HL-60/S4 (cell line): ENCODE data around the gene IVNS1ABP.

Experiments
- in situ Hi-C: fragments of 300-500 bp; cut with MboI; formaldehyde crosslinking; loops from 2 replicates; pipeline ENCODE4 v1.14.3; 2022; ENCODE audit warnings: low sequenced_read_pairs

IVNS1ABP gene

DNA sequence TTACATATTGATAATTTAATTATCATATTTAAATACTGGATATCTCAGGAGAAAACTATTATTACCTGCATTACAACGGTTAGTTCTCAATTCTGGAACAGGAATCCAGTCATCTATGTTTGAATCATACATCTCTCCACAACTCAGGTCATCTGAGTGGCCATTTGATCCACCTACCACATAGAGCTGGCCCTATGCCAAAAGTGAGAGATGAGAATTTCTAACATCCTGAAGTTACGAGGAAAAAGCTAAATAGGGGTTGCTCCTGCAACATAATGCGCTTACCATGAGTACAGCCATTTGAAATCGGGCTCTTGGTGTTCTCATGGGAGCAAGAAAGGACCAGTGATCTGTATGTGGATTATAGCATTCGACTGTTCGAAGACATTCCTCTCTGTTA lies 16.9 kb downstream of the IVNS1ABP start:
- in situ Hi-C loops, result loop anchor here (25.0 kb wide), 1 partner anchor 262 kb away; no protein-coding TSS in a partner anchor

DNA sequence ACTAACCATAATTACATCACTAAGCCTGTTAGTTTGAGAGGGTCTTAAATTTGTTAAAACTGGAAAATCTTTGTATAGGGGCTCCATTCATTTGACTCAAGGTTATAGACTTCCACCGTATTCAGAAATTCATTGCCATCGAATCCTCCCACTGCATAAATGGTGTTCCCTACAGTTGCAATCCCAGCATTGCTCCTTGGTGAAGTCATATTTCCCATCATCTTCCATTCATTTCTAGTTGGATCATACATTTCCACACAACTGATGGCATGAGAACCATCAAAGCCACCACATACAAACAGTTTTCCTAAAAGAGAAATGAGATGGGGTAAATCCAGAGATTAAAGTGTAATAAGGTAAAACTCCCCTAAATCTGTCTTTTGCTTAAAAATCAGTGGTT lies 19.1 kb downstream of the IVNS1ABP start:
- in situ Hi-C loops, result no loop called here

DNA sequence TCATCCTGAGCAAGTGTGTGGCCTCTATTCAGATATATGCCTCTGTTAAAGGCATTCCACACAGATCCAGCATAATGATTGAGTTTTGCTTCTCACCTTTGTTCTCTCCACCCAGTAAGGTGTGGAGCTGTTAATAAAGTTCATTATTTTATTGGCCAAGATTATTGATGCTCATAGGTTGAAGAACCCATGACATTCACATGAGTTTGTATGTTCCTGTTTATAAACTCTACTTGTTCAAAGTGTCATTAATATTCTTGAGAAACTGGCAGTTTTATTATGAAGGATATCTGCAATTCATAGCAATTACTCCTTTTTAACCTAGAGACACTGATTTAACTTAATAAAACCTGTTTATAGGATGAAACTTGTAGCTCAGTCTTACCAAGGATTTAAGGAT lies 22.0 kb downstream of the IVNS1ABP start:
- in situ Hi-C loops, result no loop called here

DNA sequence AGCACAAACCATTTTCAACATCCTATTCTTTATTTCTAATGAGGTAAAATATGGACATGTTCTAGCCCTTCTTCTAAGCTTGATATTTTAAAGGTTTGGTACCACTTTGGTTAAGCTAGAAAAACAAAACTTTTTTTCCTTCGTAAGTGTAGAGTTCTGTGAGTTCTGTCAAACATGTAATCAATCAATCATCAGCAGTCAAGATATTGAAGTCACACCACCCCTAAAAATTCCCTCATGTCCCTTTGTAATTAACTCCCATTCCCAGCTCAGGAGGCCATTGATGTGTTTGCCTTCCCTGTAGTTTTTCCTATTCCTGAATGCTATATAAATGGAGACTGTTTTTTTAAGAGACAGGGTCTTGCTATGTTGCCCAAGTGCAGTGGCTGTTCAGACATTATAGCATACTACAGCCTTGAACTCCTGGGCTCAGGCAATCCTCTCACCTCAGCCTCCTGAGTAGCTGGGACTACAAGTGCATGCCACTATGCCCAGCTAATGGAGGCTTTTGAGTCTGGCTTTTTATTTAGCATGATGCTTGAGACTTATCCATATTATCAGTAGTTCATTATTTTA lies 23.0 kb downstream of the IVNS1ABP start:
- in situ Hi-C loops, result no loop called here

DNA sequence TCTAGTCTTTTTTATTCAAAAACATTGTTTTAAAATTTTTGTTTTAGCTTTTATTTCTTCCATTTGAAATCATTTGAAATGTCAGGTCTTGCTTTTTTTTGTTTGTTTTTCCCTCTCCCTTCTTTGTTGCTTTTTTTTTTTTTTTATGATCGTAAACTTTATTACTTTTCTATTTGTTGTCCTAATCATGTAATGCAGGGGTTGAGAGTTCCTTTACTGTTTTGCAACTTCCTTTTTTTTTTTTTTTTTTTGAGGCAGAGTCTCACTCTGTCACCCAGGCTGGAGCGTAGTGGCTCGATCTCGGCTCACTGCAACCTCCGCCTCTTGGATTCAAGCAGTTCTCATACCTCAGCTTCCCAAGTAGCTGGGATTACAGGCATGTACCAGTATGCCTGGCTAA lies 24.8 kb downstream of the IVNS1ABP start:
- in situ Hi-C loops, result no loop called here

DNA sequence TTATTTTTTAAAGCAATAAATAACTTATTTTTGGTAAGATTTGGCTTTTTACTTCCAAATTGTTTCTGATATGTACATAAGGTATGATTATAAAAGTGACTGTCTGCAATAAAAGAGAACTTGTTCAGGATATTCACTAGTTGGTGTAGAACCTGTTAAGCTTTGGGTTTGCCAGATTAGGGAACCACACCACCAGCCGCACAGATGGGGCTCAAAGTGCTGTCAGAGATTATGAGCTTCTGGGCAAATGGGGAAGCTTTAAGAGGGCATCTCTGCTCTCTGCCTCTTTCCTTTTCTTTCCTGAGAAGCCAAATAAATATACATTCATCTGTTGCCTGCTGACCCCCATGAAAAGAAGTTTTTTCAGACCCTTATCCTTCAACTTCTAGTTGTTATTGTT lies 25.4 kb downstream of the IVNS1ABP start:
- in situ Hi-C loops, result no loop called here

DNA sequence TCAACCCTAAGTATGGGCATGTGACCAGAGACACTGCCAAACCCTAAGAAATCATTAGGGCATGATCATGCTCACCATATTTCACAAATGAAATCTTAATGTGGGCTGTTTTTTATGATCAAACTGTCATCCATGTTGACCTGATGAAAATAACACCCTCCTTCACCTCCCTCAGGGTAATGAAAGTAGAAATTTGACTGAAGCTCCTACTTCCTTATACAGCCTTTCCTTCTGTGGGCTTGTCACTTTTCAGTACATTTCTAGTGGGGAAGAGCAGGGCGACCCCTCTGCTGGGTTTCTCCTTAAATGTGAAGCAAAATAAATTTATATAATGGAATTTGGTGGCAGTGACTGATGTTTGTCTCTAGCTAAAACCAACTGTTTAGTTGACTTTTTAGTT lies 25.9 kb downstream of the IVNS1ABP start:
- in situ Hi-C loops, result no loop called here

DNA sequence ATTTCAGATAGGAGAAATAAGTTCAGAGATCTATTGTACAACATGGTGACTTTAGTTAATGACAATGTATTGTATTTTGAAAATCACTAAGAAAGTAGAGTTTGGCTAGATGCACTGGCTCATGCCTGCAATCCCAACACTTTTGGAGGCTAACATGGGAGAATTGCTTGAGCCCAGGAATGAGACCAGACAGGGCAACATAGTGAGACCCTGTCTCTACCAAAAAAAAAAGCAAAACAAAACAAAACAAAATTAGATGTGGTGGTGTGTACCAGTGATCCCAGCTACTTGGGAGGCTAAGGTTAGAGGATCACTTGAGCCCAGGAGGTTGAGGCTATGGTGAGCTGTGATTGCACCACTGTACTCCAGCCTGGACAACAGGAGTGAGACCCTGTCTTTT lies 27.2 kb downstream of the IVNS1ABP start:
- in situ Hi-C loops, result no loop called here

DNA sequence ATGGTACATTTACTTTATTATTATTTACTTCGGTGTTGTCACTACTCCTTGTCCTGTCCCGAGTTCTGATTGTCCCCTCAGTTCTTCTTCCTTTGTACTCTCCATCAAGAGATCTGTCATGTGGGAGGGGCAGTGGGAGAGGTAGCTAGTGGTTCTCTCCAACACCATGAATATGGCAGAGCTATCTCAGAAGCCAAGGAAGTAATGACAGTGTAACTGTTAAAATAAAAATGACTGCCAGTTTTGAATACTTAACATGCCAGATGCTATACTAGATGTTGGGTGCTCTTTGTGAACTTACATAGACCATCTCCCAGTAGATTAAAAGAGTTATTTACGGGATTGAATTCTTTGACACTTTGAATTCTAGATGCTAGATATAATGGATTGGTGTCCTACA lies 28.6 kb downstream of the IVNS1ABP start:
- in situ Hi-C loops, result no loop called here

DNA sequence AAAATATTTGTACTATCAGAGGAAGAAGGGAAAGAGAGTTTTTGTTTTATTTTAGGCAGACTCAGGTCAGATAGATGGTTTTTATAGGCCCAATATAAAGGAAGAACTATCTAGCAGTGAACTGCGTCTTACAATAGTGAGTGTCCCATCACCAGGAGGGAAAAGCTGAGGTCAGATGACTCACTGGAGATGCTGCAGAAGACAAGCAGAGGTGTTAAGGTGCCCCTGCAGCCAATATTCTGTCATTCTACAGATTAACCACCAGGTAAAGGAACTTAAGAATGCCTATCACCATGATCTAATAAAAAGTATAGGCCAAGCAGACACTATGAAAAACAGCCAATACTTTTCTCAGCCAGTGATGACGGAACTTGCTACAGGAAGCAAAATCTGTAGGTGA lies 29.6 kb downstream of the IVNS1ABP start:
- in situ Hi-C loops, result no loop called here

DNA sequence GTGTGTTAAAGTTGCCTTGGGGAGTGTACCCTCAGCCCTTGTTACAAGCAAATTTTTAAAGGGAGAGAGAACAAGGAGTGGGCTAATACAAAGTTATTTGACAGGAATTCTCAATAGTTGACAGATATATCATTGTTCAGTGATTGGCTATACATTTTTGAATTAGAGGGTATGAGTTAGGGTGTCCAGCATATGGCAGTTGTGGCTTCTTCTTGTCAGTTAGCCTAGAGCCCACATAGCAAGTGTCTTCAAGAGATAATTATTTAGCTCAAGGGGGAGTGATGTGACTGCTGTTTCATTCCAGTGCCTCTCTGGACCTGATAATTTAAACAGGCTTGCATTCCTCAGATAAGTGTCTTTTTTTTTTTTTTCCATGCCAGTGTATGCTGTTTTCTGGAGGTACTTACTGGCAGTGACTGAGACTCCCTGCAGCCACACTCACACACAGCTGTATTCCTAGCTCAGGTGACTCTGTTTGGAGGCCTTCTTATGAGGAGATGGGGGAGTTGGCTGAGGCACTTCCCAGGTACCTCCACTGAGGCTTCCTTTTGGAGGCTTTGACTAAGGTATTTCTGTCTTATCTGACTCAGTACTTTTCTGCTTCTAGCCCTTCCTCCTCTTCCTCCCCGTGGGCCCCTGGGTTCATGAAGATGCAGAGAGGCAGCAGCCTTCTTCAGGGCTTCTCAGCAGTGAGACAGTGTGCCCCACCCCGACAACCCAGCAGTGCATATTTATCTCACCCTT lies 32.3 kb downstream of the IVNS1ABP start:
- in situ Hi-C loops, result no loop called here

DNA sequence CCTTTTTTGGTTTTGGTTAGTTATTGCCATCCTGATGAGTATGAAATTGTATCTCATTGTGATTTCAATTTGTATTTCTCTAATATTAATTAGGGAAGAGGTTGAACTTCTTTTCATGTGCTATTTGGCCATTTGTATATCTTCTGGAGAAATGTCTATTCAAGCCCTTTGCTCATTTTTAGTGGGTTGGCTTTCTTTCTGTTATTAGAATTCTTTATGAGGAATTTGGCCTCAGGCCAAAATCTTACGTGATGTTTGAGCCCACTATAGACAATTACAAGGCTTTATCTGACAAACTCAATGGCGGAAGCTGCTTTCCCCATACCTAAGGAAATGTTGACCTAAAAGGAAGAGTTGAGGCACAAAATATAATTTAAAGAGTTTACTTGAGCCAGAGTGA lies 32.9 kb downstream of the IVNS1ABP start:
- in situ Hi-C loops, result no loop called here

DNA sequence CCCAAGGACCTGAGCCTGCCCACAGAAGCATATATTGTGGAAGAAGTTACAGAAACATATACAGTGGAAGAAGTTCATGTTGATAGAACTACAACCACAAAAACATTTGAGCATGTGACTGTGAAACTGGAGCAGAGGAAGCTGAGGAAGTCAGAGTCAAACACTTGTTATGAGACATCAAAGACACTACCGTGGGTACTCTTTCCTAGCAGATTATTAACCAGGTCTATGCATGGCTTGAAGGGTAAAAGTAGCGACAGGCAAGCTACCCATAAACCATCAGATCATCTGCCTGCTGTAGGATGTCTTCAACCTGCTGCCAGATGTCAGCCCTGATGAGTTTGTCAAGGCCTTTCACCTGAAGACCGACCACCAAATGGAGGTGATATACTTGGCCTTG lies 35.8 kb downstream of the IVNS1ABP start:
- in situ Hi-C loops, result no loop called here

DNA sequence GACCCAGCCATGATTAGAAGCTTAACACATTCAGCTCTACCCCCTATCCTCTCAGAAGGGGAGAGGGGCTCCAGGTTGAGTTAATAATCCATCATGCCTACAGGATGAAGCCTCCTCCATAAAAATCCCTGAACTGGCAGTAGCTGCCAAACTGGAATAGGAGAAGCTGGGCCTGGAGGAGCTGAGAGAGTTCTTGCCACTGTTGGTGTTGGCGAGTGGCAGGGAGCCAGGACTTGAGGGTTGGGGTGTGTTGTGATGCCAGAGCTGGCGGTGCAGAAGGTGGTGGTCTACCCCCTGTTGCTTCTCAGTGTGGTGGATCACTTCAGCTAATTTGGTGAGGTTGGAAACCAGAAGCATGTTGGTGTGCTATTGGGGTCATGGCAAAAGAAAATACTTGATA lies 36.5 kb downstream of the IVNS1ABP start:
- in situ Hi-C loops, result no loop called here

DNA sequence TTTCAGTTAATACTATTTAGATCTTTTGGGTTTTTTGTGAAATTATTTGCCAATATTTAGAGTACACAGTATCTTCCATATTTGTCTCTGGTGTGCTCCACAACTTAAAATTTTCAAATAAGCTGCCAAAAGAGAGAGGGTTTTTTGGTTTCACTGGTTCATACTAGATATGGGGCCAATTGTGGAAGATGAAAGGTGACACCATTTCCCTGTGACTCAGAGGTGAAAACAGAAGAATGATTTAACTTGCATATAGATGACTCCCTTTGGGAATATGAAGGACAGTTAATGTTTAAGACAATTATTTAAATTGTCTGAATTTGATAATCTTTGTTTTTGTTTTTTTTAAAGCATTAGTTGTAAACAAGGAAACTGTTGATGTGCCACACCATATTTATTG lies 37.5 kb downstream of the IVNS1ABP start:
- in situ Hi-C loops, result no loop called here

DNA sequence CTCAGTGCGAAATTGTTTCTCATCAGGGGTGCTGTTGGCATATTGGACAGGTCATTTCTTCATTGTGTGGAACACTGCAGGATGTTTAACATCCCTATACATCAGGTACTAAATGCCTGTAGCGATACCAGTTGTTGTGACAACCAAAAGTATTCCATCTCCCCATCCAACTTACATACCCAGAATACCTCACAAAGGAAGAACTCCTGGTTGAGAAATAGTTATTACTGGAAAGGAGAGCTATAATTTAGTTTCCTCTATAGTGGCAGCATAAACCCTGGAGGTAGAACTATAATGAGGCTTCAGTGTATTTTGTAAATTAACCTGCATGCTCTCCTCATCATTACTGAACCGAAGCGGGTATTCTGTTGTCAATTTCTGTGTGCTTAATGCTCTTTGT lies 45.1 kb downstream of the IVNS1ABP start:
- in situ Hi-C loops, result no loop called here

DNA sequence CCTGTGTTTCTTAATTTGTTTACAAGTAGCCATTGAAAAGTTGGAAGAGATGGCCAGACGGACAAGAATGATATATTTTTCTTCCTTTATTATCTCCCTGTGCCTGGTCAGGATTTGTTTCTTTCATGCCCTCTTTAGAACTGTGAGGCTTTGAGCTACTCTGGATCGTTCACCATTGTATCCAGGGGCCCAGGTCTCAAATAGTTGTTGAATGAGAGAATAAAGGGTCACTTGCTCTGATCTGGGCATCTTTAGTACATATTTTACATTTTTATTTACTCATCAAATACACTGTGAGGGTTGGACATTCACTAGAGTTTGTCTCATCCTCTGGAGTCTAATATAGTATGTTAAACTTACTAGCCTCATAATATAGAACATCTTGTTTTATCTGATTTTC lies 48.7 kb downstream of the IVNS1ABP start:
- in situ Hi-C loops, result no loop called here

DNA sequence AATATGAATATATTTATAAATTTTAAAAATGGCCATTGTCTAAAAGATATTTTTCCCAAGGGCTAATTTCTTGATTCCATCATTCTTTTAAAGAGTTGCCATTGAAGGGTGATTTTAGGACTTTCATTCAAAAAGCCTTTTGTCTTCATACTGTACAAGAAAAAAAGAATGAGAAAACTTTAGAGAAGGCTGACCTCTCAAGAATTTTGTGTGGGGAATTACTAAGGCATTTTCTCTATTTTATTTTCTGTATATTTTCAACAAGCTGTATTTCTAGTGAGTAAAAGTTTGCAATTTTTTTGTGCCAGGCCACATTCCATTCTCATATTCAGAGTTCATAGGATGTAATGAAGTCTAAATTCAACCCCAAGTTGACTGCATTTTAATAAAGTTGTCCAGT lies 49.3 kb downstream of the IVNS1ABP start:
- in situ Hi-C loops, result no loop called here

DNA sequence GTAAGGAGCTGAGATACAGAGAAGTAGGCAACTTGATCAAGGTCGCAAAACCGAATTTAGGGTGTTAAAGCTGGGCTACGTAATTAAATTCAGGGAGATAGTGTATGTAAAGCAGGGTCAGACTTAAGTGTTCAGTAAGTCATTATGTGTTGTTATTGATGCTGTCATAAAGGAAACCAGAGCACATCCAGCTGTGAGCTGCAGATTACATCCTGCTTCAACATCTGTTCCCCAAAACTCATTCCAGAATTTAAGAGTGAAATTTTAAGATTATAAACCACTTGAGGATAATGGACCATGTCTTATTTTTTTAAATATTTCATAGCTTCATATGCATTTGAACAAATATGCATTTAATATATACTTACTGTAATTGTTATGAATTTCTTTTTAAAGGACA lies 49.7 kb downstream of the IVNS1ABP start:
- in situ Hi-C loops, result no loop called here

DNA sequence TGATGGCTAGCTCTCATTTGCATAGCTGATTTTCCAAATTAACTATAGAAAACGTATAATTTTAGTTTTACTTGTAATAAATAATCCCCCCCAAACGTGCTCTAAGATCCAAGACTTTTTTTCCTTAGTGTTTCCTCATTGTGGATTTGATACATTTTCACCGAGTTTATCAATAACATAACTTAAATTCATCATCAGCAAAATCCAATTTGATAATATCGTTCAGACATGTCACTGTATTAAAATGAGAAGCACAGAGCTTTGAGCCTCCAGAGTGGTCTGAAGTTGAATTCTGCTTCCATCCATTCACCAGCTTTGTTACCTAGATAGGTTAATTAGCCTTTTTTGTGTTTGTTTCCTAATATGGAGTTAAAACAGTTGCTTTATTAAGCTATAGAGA lies 51.7 kb downstream of the IVNS1ABP start:
- in situ Hi-C loops, result no loop called here

DNA sequence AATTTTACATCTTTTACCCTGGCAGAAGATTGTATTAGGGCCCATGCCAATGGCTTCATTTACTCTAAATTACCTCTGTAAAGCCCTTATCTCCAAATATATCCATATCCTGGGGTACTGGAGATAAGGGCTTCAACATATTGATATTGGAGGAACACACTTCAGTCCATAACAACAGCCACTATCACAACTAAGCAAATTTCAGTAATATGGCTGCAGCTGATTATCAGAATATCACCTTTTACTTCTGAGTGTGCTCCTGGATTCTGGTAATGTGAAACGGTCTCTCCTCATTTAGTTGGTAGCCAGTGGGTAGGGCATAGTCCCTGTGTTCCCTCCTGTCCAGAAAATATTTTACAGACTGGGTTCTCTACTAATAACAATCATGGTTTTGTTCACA lies 53.3 kb downstream of the IVNS1ABP start:
- in situ Hi-C loops, result no loop called here

DNA sequence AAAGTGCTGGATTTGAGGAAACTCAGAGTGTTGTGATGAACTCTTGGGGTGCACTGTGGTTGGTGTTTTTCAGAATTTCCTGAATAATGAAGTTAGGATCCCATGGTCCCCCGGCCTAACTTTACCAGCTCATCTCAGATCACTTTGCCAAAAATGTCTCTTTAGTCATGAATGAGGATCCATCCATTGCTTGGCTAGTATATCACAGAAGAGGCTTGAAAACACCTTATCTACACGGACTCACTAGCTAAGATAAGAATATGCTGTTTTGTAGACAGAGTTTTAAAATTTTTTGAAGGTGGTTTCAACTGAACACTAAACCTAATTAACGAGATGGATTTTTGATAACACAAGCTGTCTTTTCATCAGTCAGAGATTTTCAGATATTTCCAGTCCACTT lies 53.8 kb downstream of the IVNS1ABP start:
- in situ Hi-C loops, result no loop called here

DNA sequence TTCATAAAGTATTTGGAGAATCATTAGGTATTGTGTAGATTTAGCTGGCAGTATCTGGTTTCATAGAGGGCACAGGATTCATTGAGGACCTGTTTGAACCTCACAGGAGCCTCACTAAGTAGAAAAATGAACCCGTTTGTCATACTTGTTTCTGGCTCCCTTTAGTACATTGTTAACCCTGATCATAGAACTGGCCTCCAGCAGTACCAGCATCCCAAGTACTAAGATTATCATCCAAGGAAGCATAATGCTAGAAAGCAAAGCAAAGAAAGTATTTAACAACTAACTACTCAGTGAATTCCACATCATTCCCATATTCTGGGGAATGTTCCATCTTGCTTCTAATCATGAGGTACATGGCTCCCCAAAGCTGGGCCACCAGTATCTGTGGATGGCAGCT lies 54.9 kb downstream of the IVNS1ABP start:
- in situ Hi-C loops, result no loop called here
